GM19043 (cell line): ENCODE results near the gene WFS1.

Experiments used
- ATAC-seq: cut with Tn5 transposase; IDR thresholded peaks from one replicate; pipeline ENCODE4 v1.9.1; 2021; ENCODE audit warnings: low read depth; ENCODE audit not compliant: unreplicated experiment

The WFS1 gene

DNA sequence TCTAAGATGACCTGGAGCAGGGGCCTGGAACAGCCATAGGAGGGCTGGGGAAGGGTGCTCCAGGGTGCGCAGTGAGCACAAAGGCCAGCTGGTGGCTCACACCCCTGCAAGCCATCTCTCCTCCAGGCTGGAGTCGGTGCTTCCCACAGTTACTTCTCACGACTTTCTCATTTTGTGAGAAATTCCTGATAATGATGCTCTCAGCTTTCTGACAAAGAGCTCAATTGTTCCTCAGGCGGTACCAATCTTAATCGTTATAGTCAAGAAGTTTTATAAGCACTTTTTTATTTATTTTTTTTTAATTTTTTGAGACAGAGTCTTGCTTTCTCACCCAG is 11.7 kb upstream of the WFS1 start:
- ATAC-seq: no peak

DNA sequence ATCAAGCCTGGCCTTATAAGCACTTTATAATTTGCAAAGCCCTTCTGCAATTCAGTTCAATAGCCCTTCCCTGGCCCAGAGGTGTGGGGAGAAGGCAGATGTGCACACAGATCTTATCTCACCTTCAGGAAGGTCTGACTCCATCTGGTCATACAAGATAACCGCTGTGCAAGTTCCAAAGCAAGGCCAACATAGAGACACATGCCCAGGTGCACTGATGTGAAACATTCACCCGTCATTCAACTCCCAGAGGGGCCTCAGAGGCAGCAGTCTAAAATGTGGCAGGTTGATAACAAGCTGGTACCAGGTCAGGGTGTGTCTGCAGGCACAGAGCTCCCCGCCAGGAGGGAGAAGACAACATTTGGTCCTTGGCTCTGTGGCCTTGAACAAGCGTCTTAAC is 10.9 kb upstream of the WFS1 start:
- ATAC-seq: no peak

DNA sequence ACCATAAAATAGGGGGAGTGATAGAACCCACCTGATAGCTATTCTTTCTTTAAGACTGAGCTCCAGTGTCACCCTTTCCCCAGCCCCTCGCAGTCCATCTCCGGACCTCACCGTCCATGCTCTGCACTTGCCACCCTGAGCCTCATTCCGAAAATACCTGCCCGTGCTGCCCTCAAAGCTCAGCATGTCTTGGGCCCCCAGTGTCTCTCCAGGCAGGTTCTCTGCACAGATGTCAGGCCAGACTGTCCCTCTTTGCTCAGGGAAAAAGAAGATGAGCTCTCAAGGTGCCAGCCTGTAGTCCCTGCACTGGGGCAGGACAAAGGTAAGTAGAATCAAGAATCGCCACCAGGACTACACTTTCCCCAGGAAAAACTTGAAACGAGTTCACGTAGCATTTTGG is 9.8 kb upstream of the WFS1 start:
- ATAC-seq: no peak

DNA sequence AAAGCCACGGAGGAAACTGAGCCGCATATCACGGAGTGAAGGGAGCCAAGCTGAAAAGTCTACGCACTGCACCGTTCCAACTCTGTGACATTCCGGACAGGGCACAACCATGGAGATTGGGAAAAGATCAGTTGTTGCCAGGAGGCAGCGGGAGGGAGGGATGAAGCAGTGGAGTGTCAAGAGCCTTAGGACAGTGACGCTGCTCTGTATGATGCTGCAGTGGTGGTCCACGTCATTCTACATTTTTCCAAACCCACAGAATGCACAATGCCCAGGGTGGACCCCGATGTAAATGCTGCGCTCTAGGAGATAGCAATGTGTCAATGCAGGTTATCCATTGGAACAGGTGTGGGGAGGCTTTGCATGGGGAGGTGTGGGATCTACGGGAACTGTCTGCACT is 7.5 kb upstream of the WFS1 start:
- no peak for ATAC-seq

DNA sequence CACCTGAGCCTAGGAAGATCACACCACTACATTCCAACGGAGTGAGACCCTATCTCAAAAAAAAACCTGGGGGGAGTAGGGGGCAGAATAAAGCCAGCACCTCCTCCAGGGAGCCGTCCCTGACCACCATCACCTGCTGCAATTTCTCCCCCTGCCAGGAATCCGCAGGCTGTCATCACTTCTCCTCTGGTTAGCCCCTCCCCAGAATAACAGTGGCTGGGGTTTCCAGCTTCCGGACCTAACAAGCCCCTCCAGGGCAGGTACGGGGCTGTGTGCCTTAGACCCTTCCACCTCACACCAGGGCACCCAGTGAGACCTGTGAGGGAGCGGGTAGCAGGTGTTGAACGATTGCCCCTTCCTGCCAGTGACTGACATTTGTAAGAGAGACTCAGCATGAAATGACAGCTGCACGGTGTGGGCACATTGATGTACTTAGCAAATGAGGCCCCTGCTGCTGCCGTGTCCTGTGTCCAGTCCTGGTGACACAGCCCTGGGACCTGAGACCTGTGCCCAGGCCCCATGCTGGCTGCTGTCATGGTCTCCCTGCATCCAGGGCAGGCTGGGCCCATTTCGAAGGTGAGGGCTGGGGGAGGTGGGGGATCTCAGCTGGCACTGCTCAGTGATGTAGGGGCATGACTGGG is 6.7 kb upstream of the WFS1 start:
- no peak for ATAC-seq

GRCh38 chr4:6263526-6264224 is 6.0 kb upstream of the WFS1 start:
- no peak for ATAC-seq

GRCh38 chr4:6264225-6264540 is 5.5 kb upstream of the WFS1 start:
- ATAC-seq: no peak

DNA sequence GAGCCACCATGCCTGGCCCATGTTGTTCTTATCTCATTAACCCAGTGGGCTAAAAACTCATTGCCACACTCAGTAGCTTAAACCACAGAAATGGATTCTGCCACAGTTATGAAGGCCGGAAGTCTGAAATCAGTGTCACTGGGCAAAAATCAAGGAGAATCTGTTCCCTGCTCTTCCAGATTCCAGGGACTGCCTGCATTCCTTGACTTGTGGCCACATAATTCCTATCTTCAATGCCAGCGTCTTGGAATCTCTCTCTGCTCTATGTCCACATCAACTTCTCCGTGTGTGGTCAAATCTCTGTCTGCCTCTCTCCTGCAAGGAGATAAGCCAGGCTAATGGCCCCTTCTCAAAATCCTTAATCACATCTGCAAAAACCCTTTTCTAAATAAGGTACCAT is 4.1 kb upstream of the WFS1 start:
- ATAC-seq: no peak

- no peak for ATAC-seq
Observed at GRCh38 chr4:6267573-6267972, 2.1 kb upstream of the WFS1 start.

- peak; percentile 7 for ATAC-seq
Observed at GRCh38 chr4:6268650-6269615, 717 bp upstream of the WFS1 start.

- ATAC-seq: no peak
Observed at GRCh38 chr4:6270636-6271121, 1.0 kb downstream of the WFS1 start.

DNA sequence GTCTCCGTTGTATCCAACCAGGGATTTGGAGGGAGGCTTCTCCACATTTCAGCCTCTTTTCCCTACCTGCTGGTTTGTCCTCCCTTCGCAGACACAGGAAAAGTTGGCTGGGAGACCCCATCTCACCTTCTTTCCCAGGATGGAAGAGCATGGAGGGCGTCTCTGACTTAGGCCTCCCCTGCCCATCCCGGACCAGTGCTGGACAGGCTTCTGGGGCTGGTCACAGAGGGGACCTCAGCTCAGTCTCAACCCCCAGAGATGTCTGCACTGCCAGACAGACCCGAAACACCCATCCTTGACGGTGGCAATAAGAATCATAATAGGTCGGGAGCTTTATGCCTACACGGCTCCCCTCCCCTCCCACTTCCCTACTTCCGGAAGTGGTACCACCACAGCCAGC is 1.6 kb downstream of the WFS1 start:
- ATAC-seq: no peak

DNA sequence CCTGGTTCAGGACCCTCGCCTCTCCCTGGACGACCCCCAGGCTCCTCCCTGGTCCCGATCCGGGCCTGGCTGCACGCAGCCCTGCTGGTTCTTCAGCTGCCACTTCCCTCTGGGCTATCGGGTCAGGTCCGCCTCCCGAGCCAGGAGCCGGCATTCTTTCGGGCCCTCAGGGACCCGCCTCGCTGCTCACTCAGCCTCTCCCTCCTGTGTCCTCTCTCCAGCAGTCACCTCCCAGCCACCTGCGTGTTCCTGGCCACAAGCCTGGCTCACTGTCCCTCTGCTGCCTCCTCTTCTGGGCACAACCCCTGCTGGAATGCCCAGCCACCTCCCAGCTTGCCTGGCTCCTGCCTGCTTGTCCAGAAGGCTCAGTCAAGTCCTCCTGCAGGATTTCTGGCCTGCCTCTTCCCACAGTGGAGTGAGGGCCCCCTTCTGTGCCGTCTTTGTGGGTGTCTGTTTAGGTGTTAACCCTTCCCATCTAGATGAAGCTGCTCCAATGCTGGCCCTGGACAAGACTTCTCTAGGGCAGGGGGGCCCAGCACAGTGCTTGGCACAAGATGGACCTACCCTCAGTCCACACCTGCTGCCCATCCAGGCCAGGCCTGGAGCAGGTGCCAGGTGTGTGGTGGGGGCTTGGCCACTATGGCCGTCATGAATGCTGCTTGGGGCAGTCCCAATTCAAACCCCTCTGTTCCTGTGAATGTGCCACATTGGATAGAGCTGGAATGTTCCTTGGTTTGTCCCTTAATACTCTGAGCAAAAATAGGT is 2.2 kb downstream of the WFS1 start:
- ATAC-seq: no peak

GRCh38 chr4:6272863-6273660 is 3.4 kb downstream of the WFS1 start:
- ATAC-seq: no peak

DNA sequence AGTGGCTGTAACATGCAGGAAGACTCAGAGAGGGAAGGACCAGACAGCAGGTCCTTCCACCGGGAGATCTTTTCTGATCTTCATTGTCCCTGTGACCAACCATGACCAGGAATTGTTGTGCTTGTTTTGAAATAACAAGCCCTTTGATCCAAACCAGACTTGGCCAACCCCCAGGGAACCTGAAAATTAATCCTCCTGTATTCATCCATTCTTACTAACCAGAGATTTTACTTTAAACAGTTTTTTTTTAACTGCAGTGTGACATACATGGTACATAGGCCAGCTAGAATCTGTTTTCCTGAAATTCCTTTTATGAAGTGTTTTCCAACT is 4.0 kb downstream of the WFS1 start:
- no peak for ATAC-seq

GRCh38 chr4:6275351-6275750 is 5.7 kb downstream of the WFS1 start:
- ATAC-seq: no peak

DNA sequence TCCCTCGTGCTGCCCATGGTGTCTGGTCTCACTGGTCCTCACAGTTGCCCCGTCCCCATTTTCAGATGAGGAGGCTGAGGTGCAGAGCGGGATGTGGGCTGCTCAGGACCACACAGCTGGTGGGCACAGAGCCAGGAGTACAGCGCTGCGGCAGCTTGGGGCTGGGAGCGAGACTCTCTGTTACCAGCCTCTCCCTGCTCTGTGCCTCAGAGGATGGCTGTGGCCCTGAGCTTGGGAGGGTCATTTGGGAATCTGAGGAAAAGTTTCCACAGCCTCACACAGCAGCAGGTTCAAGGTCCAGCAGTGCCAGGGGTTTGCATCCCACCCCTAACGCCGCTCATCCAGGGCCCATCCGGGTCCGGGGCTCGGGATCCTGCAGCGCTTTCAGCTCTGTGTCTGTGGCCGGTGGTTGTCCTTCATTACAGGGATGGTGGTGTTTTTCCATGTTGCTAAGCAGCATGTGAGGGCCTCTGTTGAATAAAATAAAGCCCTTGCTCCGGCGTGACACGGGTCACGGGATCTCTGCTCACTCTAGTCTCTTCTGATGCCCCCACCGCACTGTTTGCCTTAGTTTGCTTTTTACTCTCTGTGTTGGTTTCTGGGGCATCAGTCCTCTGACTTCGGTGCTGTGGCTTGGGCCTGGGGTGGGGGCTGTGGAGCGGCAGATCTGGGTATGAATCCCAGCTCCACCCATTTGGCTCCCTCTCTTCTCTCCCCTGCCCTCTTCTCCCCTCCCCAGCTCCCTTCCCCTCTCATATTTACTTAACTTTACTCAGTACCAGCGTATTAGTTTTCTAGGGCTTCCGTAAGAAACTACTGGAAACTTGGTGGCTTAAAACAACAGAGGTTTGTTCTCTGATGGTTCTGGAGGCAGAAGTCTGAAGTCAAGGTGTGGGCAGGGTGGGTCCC is 6.5 kb downstream of the WFS1 start:
- ATAC-seq: no peak

GRCh38 chr4:6277139-6277802 is 7.6 kb downstream of the WFS1 start:
- no peak for ATAC-seq
